PC-9 (cell line): ENCODE results near the gene BCCIP.

ENCODE experiments used
- CTCF ChIP-seq: fragments of 200-600 bp; sonication (generic); conservative IDR thresholded peaks from 2 replicates; pipeline ENCODE4 v1.6.1; 2017; ENCODE audit warnings: mixed run types, antibody characterized with exemption, mild to moderate bottlenecking, moderate library complexity
- EZH2 ChIP-seq: fragments of 200-600 bp; sonication (generic); IDR thresholded peaks from 2 replicates; pipeline ENCODE4 v1.8.0; 2017; ENCODE audit warnings: antibody characterized with exemption, low read depth

DNA sequence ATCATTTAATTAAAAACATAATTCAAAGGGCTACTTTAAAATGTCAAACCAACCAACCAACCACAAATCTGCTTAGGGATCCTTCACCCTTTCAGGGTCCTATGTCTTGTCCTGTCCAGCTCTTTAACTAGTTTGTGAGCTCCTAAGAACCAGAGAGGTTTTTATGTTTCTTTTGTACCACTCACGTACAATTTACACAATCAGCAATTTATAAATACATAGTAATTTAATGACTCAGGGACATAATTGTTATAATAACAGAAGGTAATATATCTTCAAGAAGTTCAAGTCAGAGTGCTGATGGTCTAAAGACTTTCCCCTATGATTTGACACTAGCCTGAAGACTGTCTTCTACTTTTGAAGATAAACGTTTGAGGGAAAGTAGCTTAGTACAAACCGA is 41.8 kb downstream of the BCCIP start:
- no peak for TF ChIP-seq CTCF
- TF ChIP-seq EZH2, result no peak
